AG10803 (cell line): ENCODE measurements around the gene CHCT1.

Source experiments
- DNase-seq: peaks from one replicate; pipeline ENCODE4 v3.0.0; 2010; ENCODE audit warnings: low read depth
- H3K4me3 ChIP-seq: 2 replicates; pipeline ENCODE4 v1.5.1; 2011; ENCODE audit warnings: mild to moderate bottlenecking, low read length, control low read depth
- TF ChIP-seq, protein P1 (sequence below): conservative IDR thresholded peaks from 2 replicates; pipeline ENCODE4 v1.5.1; 2011; ENCODE audit warnings: mild to moderate bottlenecking, low read length, control low read depth, inconsistent platforms

The CHCT1 gene

DNA sequence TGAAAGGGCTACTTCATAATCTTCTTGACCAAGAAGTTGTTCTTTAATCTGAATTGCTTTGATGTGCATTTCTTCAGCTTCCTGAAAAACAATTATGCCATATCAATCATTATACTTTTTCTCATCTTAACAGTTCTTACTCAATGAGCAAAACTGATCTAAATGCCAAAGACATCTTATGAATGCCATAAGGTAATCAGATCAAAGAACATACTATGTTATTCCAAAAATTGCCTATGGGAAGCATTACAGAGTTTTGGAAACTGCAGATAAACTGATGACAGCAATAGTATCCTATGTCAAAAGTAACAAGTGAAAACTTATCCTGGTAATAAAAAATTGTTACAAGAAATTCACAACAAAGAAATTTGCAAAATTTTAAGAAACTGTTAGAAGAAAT lies 29.7 kb downstream of the CHCT1 start:
- DNase-seq = no peak
- TF ChIP-seq, protein P1, sequence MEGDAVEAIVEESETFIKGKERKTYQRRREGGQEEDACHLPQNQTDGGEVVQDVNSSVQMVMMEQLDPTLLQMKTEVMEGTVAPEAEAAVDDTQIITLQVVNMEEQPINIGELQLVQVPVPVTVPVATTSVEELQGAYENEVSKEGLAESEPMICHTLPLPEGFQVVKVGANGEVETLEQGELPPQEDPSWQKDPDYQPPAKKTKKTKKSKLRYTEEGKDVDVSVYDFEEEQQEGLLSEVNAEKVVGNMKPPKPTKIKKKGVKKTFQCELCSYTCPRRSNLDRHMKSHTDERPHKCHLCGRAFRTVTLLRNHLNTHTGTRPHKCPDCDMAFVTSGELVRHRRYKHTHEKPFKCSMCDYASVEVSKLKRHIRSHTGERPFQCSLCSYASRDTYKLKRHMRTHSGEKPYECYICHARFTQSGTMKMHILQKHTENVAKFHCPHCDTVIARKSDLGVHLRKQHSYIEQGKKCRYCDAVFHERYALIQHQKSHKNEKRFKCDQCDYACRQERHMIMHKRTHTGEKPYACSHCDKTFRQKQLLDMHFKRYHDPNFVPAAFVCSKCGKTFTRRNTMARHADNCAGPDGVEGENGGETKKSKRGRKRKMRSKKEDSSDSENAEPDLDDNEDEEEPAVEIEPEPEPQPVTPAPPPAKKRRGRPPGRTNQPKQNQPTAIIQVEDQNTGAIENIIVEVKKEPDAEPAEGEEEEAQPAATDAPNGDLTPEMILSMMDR = no peak
- no peak overlapping the region for H3K4me3 ChIP-seq

DNA sequence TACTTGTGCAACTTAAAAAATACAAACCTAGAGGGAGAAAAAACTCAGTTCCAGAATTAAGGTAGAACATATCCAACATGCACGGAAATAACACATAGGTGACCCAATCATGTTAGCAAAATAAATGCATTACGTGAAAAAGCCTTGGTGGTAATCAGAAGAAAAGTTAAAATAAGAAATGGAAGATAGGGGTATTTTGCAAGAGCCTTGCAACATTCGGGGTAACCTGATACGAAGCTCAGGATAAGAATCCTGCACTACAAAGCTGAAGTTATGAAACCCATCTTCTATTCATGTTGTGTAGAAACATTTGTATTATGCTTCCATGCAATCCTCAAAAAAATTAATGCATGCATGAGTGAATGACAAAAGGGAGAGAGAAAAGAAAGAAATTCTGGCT lies 33.1 kb downstream of the CHCT1 start:
- H3K4me3 ChIP-seq = no peak overlapping the region
- TF ChIP-seq, protein P1 = no peak
- no peak for DNase-seq

DNA sequence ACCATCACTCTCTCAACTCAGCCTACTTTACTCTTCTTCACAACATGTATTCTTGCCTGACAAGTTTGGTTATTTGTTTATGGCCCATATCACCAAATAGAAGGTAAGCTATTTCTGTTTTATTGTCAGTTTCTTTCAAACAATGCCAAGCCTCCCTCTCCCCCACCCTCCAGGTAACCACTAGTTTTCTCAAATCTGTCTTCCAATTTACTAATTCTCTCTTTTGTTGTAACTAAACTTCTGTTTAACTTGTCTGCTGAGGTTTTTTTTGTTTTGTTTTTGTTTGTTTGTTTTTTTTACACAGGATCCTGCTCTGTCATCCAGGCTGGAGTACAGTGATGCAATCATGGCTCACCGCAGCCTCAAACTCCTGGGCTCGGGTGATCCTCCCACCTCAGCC lies 34.9 kb downstream of the CHCT1 start:
- TF ChIP-seq, protein P1 = no peak
- DNase-seq = no peak
- H3K4me3 ChIP-seq = no peak overlapping the region

DNA sequence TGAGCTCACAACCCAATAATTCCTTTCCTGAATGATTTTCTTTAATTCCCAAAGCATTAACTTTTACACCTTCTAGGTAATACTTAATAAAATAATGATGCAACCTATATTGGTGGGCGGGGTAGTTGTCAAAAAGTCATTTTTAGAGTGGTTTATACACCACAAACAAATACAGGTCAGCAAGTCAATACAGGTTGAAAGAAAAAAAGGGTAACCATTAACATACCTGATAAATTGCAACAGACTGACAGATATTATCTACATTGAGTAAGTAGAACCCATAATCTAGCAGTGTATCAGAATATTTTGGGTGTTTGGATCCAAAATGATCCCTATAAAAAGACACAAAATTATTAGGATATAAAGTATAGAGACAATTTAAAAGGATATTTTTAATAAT lies 39.3 kb downstream of the CHCT1 start:
- no peak for DNase-seq
- no peak overlapping the region for H3K4me3 ChIP-seq
- TF ChIP-seq, protein P1 = no peak

DNA sequence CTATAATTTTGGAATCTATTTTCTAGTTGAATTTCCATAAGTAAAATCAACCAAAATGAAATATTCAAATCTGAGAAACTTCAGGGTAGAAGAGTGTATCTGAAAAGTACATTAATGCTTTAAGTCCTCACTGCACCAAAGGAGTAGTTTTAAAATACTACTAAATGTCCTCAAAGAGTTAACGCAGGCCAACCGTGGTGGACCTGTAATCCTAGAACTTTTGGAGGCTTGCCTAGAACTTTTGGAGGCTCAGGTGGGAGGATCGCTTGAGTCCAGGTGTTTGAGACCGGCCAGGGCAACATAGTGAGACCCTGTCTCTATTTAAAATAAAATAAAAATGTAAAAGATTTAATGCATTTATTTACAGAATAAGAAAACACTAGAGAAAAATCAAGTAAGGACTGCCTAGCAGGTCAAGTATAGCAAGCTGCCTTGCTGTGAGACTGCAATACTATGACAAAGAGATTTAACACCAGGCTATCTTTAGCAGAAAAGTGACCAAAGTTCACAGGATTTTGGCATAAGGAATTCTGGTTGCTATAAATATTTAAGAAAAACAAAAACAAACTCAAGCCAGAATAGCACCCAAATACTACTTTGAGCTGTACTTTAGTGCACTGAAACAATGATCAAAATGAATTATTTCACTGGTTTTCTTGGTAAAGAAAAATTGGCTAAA lies 41.0 kb downstream of the CHCT1 start:
- TF ChIP-seq, protein P1 = no peak
- H3K4me3 ChIP-seq = no peak overlapping the region
- DNase-seq = peak; percentile 27

DNA sequence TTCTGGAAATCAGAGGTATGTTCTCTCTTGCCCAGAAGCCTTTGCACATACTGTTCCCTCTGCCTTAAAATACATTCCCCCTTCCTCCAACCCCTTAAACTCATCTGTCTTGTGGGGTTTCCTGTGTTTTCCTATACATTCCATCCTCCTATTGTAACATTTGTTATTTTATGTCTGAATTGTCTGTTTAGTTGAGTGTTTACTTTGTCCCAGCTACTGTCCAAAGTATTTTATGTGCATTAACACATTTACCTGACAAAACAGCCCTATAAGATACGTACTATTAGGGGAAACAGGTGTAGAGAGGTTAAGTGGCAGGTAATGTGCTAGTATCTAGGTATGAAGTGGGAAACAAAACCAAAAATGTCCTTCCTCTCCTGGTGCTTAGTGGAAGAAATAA lies 42.1 kb downstream of the CHCT1 start:
- DNase-seq = no peak
- TF ChIP-seq, protein P1 = no peak
- no peak overlapping the region for H3K4me3 ChIP-seq

DNA sequence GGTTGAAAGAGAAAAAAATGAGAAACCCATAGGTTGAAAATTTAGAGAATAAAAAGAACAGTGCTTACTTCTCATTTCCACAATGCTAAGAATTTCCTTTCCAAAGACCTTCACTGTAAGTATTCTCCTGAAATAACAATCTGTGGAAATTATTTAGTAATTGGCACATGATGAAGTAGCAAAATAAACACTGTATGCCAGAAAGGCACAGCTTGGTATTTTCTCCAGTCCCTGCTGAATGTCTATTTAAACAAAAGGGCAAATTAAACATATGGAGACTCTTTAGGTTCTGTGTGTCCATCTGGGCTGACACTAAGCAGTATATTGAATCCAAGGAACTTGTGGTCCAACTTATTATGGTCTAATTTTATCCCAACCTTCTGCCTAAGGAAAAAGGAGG lies 46.1 kb downstream of the CHCT1 start:
- TF ChIP-seq, protein P1 = no peak
- DNase-seq = peak; percentile 40
- no peak overlapping the region for H3K4me3 ChIP-seq
